SKM-1 treated with dmso at 0.1 percent for 144 hours (cell line): Measurements from ENCODE around the gene H6PD.

Source experiments
- DNase-seq: peaks from one replicate; lab custom pipeline; 2025; ENCODE audit not compliant: unreplicated experiment; lab: John Stamatoyannopoulos, UW

H6PD gene

GRCh38 chr1:9240914-9241820, 6.6 kb downstream of the H6PD start:
- DNase-seq: no peak

GRCh38 chr1:9241891-9242290, 7.3 kb downstream of the H6PD start:
- DNase-seq: no peak

- DNase-seq: no peak
Observed at GRCh38 chr1:9242338-9242969, 7.9 kb downstream of the H6PD start.

- peak; percentile 19 for DNase-seq
Observed at GRCh38 chr1:9243066-9243739, 8.6 kb downstream of the H6PD start.

- peak; percentile 54 for DNase-seq
Observed at GRCh38 chr1:9244501-9245229, 10.1 kb downstream of the H6PD start.

- no peak for DNase-seq
Observed at GRCh38 chr1:9245230-9245619, 10.7 kb downstream of the H6PD start.

GRCh38 chr1:9245661-9246060, 11.1 kb downstream of the H6PD start:
- DNase-seq: no peak

- no peak for DNase-seq
Observed at GRCh38 chr1:9246215-9246614, 11.6 kb downstream of the H6PD start.

GRCh38 chr1:9246841-9247785, 12.5 kb downstream of the H6PD start:
- DNase-seq: no peak

- DNase-seq: no peak
Observed at GRCh38 chr1:9247894-9248293, 13.3 kb downstream of the H6PD start.

GRCh38 chr1:9248341-9249262, 14.0 kb downstream of the H6PD start:
- no peak for DNase-seq

- DNase-seq: no peak
Observed at GRCh38 chr1:9249263-9249533, 14.6 kb downstream of the H6PD start.

GRCh38 chr1:9249534-9250410, 15.2 kb downstream of the H6PD start:
- peak; percentile 38 for DNase-seq

GRCh38 chr1:9250411-9251381, 16.1 kb downstream of the H6PD start:
- DNase-seq: no peak

- DNase-seq: no peak
Observed at GRCh38 chr1:9251501-9251900, 16.9 kb downstream of the H6PD start.

GRCh38 chr1:9253004-9253403, 18.4 kb downstream of the H6PD start:
- DNase-seq: no peak

- no peak for DNase-seq
Observed at GRCh38 chr1:9253453-9254105, 19.0 kb downstream of the H6PD start.
